ENCODE measurements around the gene TXLNG. TPM values are rescaled to one million over a fixed set of nuclear protein-coding genes. Genes with fewer than 3 reads are reported as not detected.

Gene TXLNG
- total and polyA plus RNA-seq, 2 donors (not counting 1 experiment from before 2014, with no cell fraction given), result 9.0 to 18.0 TPM

- peaks cover 4% of the 10 kb centered on the region for H3K36me3 ChIP-seq (ENCODE audit: control insufficient read depth, insufficient read depth, low read length)
- H3K27me3 ChIP-seq (ENCODE audit: control insufficient read depth, insufficient read depth, low read length), result no peaks in the 10 kb centered on the region
- H3K9ac ChIP-seq (ENCODE audit: insufficient read depth, low read length), result no peak overlapping the region
- no peak overlapping the region for H3K4me3 ChIP-seq (replicated peaks in 1 of 4; ENCODE audit: control extremely low read depth in 1 of 4, insufficient read depth in 1 of 4, low read depth in 3 of 4, low read length in 4 of 4)
- H3K27ac ChIP-seq (ENCODE audit: insufficient read depth, low read length), result no peak overlapping the region
- H3K4me2 ChIP-seq (ENCODE audit: extremely low read depth, insufficient read depth, low read length), result no peak overlapping the region
- H3K79me2 ChIP-seq (ENCODE audit: control insufficient read depth, insufficient read depth, low read length), result peaks cover 71% of the 10 kb centered on the region
- no peak for DNase-seq (ENCODE audit: low read depth in 2 of 2)
- H4K20me1 ChIP-seq (ENCODE audit: control insufficient read depth, extremely low read depth, insufficient read depth, low read length), result no peaks in the 10 kb centered on the region
- no peaks in the 10 kb centered on the region for H3K9me3 ChIP-seq (ENCODE audit: control insufficient read depth, insufficient read depth, low read depth, low read length)
- no peak overlapping the region for H2AFZ ChIP-seq (ENCODE audit: low read length)
- no peak for TF ChIP-seq EZH2 (IDR thresholded peaks at IDR 0.05; ENCODE audit: low read length, missing control alignments)
- TF ChIP-seq CTCF (conservative IDR thresholded peaks at IDR 0.05 in 1 of 2, IDR thresholded peaks at IDR 0.05 in 1 of 2; ENCODE audit: low read depth in 1 of 2, low read length in 2 of 2), result no peak
- no peaks in the 10 kb centered on the region for H3K4me1 ChIP-seq (ENCODE audit: control insufficient read depth, extremely low read depth, insufficient read depth, low read length)
Observed at GRCh38 chrX:16862829-16863228, 76.6 kb downstream of the TXLNG start.

DNA sequence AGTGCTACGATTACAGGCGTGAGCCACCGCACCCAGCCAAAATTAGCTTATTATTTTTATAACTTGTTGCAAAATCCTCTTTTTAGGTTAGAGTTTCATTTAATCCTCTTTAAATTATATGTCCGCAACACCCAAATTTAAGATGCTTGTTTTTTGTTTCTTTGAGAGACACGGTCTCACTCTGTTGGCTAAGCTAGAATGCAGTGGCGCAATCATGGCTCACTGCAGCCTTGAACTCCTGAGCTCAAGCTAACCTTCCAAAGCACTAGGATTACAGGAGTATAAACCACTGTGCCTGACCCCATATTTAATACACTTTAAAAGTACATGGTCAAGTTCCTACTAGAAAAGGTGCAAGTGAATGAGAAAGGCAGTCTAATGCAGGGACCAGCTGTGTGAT is 81.7 kb downstream of the TXLNG start:
- Histone ChIP-seq H4K20me1 (ENCODE audit: control insufficient read depth, extremely low read depth, insufficient read depth, low read length) (peaks cover 2% of the 10 kb centered on the region), H3K4me3 (replicated peaks in 1 of 4; ENCODE audit: control extremely low read depth in 1 of 4, insufficient read depth in 1 of 4, low read depth in 3 of 4, low read length in 4 of 4) (peak overlapping the region; percentile 6 to 81 (median 72))

DNA sequence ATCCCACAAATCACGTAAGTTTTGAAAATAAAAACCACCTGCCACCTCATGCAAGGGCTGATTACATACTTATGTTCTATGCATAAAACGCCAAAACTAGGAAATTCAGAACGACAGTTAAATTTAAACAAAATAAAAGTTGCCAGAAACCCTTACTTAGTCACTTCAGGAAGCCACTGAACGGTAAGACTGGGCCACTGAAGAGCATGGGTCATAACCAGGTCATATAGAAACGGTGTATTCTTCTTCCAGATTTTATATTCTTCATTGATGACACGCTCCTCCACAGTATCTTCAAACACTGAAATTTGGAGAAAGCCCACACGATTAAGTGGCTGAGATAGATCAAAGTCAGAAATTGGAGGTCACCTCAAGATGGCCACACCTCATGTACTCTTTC is 82.7 kb downstream of the TXLNG start:
- peak overlapping the region; percentile 59 for H3K27ac ChIP-seq (ENCODE audit: insufficient read depth, low read length)
- H3K36me3 ChIP-seq (ENCODE audit: control insufficient read depth, insufficient read depth, low read length), result no peaks in the 10 kb centered on the region
- H3K9ac ChIP-seq (ENCODE audit: insufficient read depth, low read length), result no peak overlapping the region
- no peaks in the 10 kb centered on the region for H3K9me3 ChIP-seq (ENCODE audit: control insufficient read depth, insufficient read depth, low read depth, low read length)
- DNase-seq (ENCODE audit: low read depth in 2 of 2), result no peak
- H3K4me3 ChIP-seq (replicated peaks in 1 of 4; ENCODE audit: control extremely low read depth in 1 of 4, insufficient read depth in 1 of 4, low read depth in 3 of 4, low read length in 4 of 4), result peak overlapping the region; percentile 63 to 81 (median 72)
- H2AFZ ChIP-seq (ENCODE audit: low read length), result no peak overlapping the region
- peaks cover 2% of the 10 kb centered on the region for H4K20me1 ChIP-seq (ENCODE audit: control insufficient read depth, extremely low read depth, insufficient read depth, low read length)
- TF ChIP-seq EZH2 (IDR thresholded peaks at IDR 0.05; ENCODE audit: low read length, missing control alignments) (no peak), CTCF (conservative IDR thresholded peaks at IDR 0.05 in 1 of 2, IDR thresholded peaks at IDR 0.05 in 1 of 2; ENCODE audit: low read depth in 1 of 2, low read length in 2 of 2) (no peak)
- H3K4me1 ChIP-seq (ENCODE audit: control insufficient read depth, extremely low read depth, insufficient read depth, low read length), result peaks cover 7% of the 10 kb centered on the region
- H3K4me2 ChIP-seq (ENCODE audit: extremely low read depth, insufficient read depth, low read length), result peak overlapping the region; percentile 53
- peaks cover 48% of the 10 kb centered on the region for H3K79me2 ChIP-seq (ENCODE audit: control insufficient read depth, insufficient read depth, low read length)
- H3K27me3 ChIP-seq (ENCODE audit: control insufficient read depth, insufficient read depth, low read length), result no peaks in the 10 kb centered on the region

More for the DNA sequence above, 81.7 kb downstream of the TXLNG start:
- no peaks in the 10 kb centered on the region for H3K36me3 ChIP-seq (ENCODE audit: control insufficient read depth, insufficient read depth, low read length)
- no peaks in the 10 kb centered on the region for H3K27me3 ChIP-seq (ENCODE audit: control insufficient read depth, insufficient read depth, low read length)
- DNase-seq (ENCODE audit: low read depth in 2 of 2), result no peak
- no peaks in the 10 kb centered on the region for H3K9me3 ChIP-seq (ENCODE audit: control insufficient read depth, insufficient read depth, low read depth, low read length)
- H3K79me2 ChIP-seq (ENCODE audit: control insufficient read depth, insufficient read depth, low read length), result peaks cover 57% of the 10 kb centered on the region
- peaks cover 7% of the 10 kb centered on the region for H3K4me1 ChIP-seq (ENCODE audit: control insufficient read depth, extremely low read depth, insufficient read depth, low read length)
- H2AFZ ChIP-seq (ENCODE audit: low read length), result no peak overlapping the region
- H3K4me2 ChIP-seq (ENCODE audit: extremely low read depth, insufficient read depth, low read length), result peak overlapping the region; percentile 53
- H3K9ac ChIP-seq (ENCODE audit: insufficient read depth, low read length), result no peak overlapping the region
- H3K27ac ChIP-seq (ENCODE audit: insufficient read depth, low read length), result no peak overlapping the region
- TF ChIP-seq CTCF (conservative IDR thresholded peaks at IDR 0.05 in 1 of 2, IDR thresholded peaks at IDR 0.05 in 1 of 2; ENCODE audit: low read depth in 1 of 2, low read length in 2 of 2) (no peak), EZH2 (IDR thresholded peaks at IDR 0.05; ENCODE audit: low read length, missing control alignments) (no peak)

Measured in fibroblast of lung (primary cell).